ENCODE data around the gene LPIN1.
"Not testable (repeated sequence)": the region's sequence is repeated elsewhere in the genome, so short reads cannot be mapped to it uniquely, and the experiment has no call there.

The LPIN1 gene

GRCh38 chr2:11836647-11837219 lies 90.3 kb downstream of the LPIN1 start:
- H3K36me3 Mint-ChIP-seq (ENCODE audit: insufficient read depth), result no peaks in the 10 kb centered on the region
- no peak overlapping the region for H3K4me3 Mint-ChIP-seq
- peaks cover 16% of the 10 kb centered on the region for H3K4me1 Mint-ChIP-seq
- DNase-seq (ENCODE audit: low spot score in 2 of 2) (no peak), ATAC-seq (replicated peaks; ENCODE audit: extremely low read depth, poor library complexity, severe bottlenecking) (no peak)
- H3K9me3 Mint-ChIP-seq, result peaks cover 9% of the 10 kb centered on the region
- no peak overlapping the region for H3K27ac Mint-ChIP-seq (ENCODE audit: low read depth)
- H3K27me3 Mint-ChIP-seq, result peaks cover 9% of the 10 kb centered on the region

- H3K4me3 Mint-ChIP-seq, result no peak overlapping the region
- no peak overlapping the region for H3K27ac Mint-ChIP-seq (ENCODE audit: low read depth)
- no peak for DNase-seq (ENCODE audit: low spot score in 2 of 2)
- peaks cover 9% of the 10 kb centered on the region for H3K27me3 Mint-ChIP-seq
- no peaks in the 10 kb centered on the region for H3K36me3 Mint-ChIP-seq (ENCODE audit: insufficient read depth)
- H3K9me3 Mint-ChIP-seq, result peaks cover 9% of the 10 kb centered on the region
- peaks cover 10% of the 10 kb centered on the region for H3K4me1 Mint-ChIP-seq
- no peak for ATAC-seq (replicated peaks; ENCODE audit: extremely low read depth, poor library complexity, severe bottlenecking)
Observed at GRCh38 chr2:11837875-11838734, 91.7 kb downstream of the LPIN1 start.

- H3K36me3 Mint-ChIP-seq (ENCODE audit: insufficient read depth), result no peaks in the 10 kb centered on the region
- no peaks in the 10 kb centered on the region for H3K4me1 Mint-ChIP-seq
- H3K27me3 Mint-ChIP-seq, result peaks cover 9% of the 10 kb centered on the region
- ATAC-seq (replicated peaks; ENCODE audit: extremely low read depth, poor library complexity, severe bottlenecking) (no peak), DNase-seq (ENCODE audit: low spot score in 2 of 2) (no peak)
- H3K9me3 Mint-ChIP-seq, result peaks cover under 1% of the 10 kb centered on the region
- no peak overlapping the region for H3K4me3 Mint-ChIP-seq
- no peak overlapping the region for H3K27ac Mint-ChIP-seq (ENCODE audit: low read depth)
Observed at GRCh38 chr2:11839916-11840315, 93.5 kb downstream of the LPIN1 start.

- Mint-ChIP-seq H3K27ac (ENCODE audit: low read depth) (no peak overlapping the region), H3K27me3 (peaks cover 9% of the 10 kb centered on the region), H3K4me1 (no peaks in the 10 kb centered on the region), H3K36me3 (ENCODE audit: insufficient read depth) (no peaks in the 10 kb centered on the region), H3K9me3 (no peaks in the 10 kb centered on the region), H3K4me3 (no peak overlapping the region)
- DNase-seq (ENCODE audit: low spot score in 2 of 2) (no peak), ATAC-seq (replicated peaks; ENCODE audit: extremely low read depth, poor library complexity, severe bottlenecking) (no peak)
Observed at GRCh38 chr2:11842336-11842735, 95.9 kb downstream of the LPIN1 start.

GRCh38 chr2:11844798-11845197 lies 98.4 kb downstream of the LPIN1 start:
- DNase-seq (ENCODE audit: low spot score in 2 of 2); ATAC-seq (replicated peaks; ENCODE audit: extremely low read depth, poor library complexity, severe bottlenecking); H3K27ac Mint-ChIP-seq (ENCODE audit: low read depth); H3K36me3 Mint-ChIP-seq (ENCODE audit: insufficient read depth); H3K4me3 Mint-ChIP-seq; H3K9me3 Mint-ChIP-seq; H3K4me1 Mint-ChIP-seq: not testable (repeated sequence)
- H3K27me3 Mint-ChIP-seq, result peaks cover 18% of the 10 kb centered on the region

GRCh38 chr2:11847935-11848334 lies 101.5 kb downstream of the LPIN1 start:
- not testable (repeated sequence) for H3K9me3 Mint-ChIP-seq; H3K4me3 Mint-ChIP-seq; H3K27ac Mint-ChIP-seq (ENCODE audit: low read depth); ATAC-seq (replicated peaks; ENCODE audit: extremely low read depth, poor library complexity, severe bottlenecking); DNase-seq (ENCODE audit: low spot score in 2 of 2); H3K36me3 Mint-ChIP-seq (ENCODE audit: insufficient read depth); H3K4me1 Mint-ChIP-seq
- H3K27me3 Mint-ChIP-seq, result peaks cover 35% of the 10 kb centered on the region

GRCh38 chr2:11850082-11850481 lies 103.7 kb downstream of the LPIN1 start:
- no peak for ATAC-seq (replicated peaks; ENCODE audit: extremely low read depth, poor library complexity, severe bottlenecking)
- Mint-ChIP-seq H3K36me3 (ENCODE audit: insufficient read depth) (no peaks in the 10 kb centered on the region), H3K27me3 (peaks cover 42% of the 10 kb centered on the region), H3K4me3 (no peak overlapping the region), H3K27ac (ENCODE audit: low read depth) (no peak overlapping the region), H3K4me1 (no peaks in the 10 kb centered on the region), H3K9me3 (peaks cover 6% of the 10 kb centered on the region)
- no peak for DNase-seq (ENCODE audit: low spot score in 2 of 2)

- Mint-ChIP-seq H3K4me3 (no peak overlapping the region), H3K9me3 (peaks cover 5% of the 10 kb centered on the region), H3K27me3 (peaks cover 47% of the 10 kb centered on the region), H3K27ac (ENCODE audit: low read depth) (no peak overlapping the region), H3K36me3 (ENCODE audit: insufficient read depth) (no peaks in the 10 kb centered on the region), H3K4me1 (no peaks in the 10 kb centered on the region)
- ATAC-seq (replicated peaks; ENCODE audit: extremely low read depth, poor library complexity, severe bottlenecking) (no peak), DNase-seq (ENCODE audit: low spot score in 2 of 2) (no peak)
Observed at GRCh38 chr2:11852526-11853196, 106.2 kb downstream of the LPIN1 start.

- H3K4me3 Mint-ChIP-seq, result no peak overlapping the region
- ATAC-seq (replicated peaks; ENCODE audit: extremely low read depth, poor library complexity, severe bottlenecking), result no peak
- DNase-seq (ENCODE audit: low spot score in 2 of 2), result no peak
- no peaks in the 10 kb centered on the region for H3K36me3 Mint-ChIP-seq (ENCODE audit: insufficient read depth)
- peaks cover 43% of the 10 kb centered on the region for H3K27me3 Mint-ChIP-seq
- H3K27ac Mint-ChIP-seq (ENCODE audit: low read depth), result no peak overlapping the region
- H3K4me1 Mint-ChIP-seq, result no peaks in the 10 kb centered on the region
- H3K9me3 Mint-ChIP-seq, result no peaks in the 10 kb centered on the region
Observed at GRCh38 chr2:11853197-11853588, 106.8 kb downstream of the LPIN1 start.

- no peaks in the 10 kb centered on the region for H3K9me3 Mint-ChIP-seq
- H3K27ac Mint-ChIP-seq (ENCODE audit: low read depth), result no peak overlapping the region
- ATAC-seq (replicated peaks; ENCODE audit: extremely low read depth, poor library complexity, severe bottlenecking), result no peak
Observed at GRCh38 chr2:11855064-11855760, 108.8 kb downstream of the LPIN1 start.

GRCh38 chr2:11856095-11856494 lies 109.7 kb downstream of the LPIN1 start:
- no peaks in the 10 kb centered on the region for H3K4me1 Mint-ChIP-seq
- H3K27me3 Mint-ChIP-seq, result peaks cover 28% of the 10 kb centered on the region
- no peak overlapping the region for H3K27ac Mint-ChIP-seq (ENCODE audit: low read depth)
- ATAC-seq (replicated peaks; ENCODE audit: extremely low read depth, poor library complexity, severe bottlenecking) (no peak), DNase-seq (ENCODE audit: low spot score in 2 of 2) (no peak)
- no peaks in the 10 kb centered on the region for H3K9me3 Mint-ChIP-seq
- H3K4me3 Mint-ChIP-seq, result no peak overlapping the region
- no peaks in the 10 kb centered on the region for H3K36me3 Mint-ChIP-seq (ENCODE audit: insufficient read depth)

More at GRCh38 chr2:11855064-11855760, 108.8 kb downstream of the LPIN1 start:
- Mint-ChIP-seq H3K36me3 (ENCODE audit: insufficient read depth) (no peaks in the 10 kb centered on the region), H3K4me3 (no peak overlapping the region), H3K4me1 (no peaks in the 10 kb centered on the region), H3K27me3 (peaks cover 28% of the 10 kb centered on the region)
- no peak for DNase-seq (ENCODE audit: low spot score in 2 of 2)

GRCh38 chr2:11858883-11859282 lies 112.5 kb downstream of the LPIN1 start:
- Mint-ChIP-seq H3K4me3 (no peak overlapping the region), H3K4me1 (peaks cover 6% of the 10 kb centered on the region), H3K27ac (ENCODE audit: low read depth) (no peak overlapping the region), H3K36me3 (ENCODE audit: insufficient read depth) (no peaks in the 10 kb centered on the region), H3K9me3 (no peaks in the 10 kb centered on the region), H3K27me3 (peaks cover 9% of the 10 kb centered on the region)
- DNase-seq (ENCODE audit: low spot score in 2 of 2) (no peak), ATAC-seq (replicated peaks; ENCODE audit: extremely low read depth, poor library complexity, severe bottlenecking) (no peak)

Measured in central memory CD8-positive, alpha-beta T cell (primary cell).